Thyroid gland (tissue), 4 donors: ENCODE results near the gene EPB41L1.

Experiments
- POLR2A ChIP-seq, 2 donors: fragments of 450-650 bp; IDR thresholded peaks; one replicate each; pipeline ENCODE4 v1.6.1; 2017; ENCODE audit warnings: antibody characterized with exemption in 2 of 2, mild to moderate bottlenecking in 2 of 2, moderate library complexity in 1 of 2
- TF ChIP-seq, protein P1 (sequence below), 6 experiments: fragments of 200-600 bp in 3 of 6; fragments of 450-650 bp in 3 of 6; sonication (generic) in 3 of 6; IDR thresholded peaks; one replicate each; pipeline ENCODE4 v1.5.1; 2016 to 2019; ENCODE audit warnings: antibody characterized with exemption in 6 of 6, mild to moderate bottlenecking in 2 of 6, inconsistent platforms in 1 of 6, moderate library complexity in 1 of 6

DNA sequence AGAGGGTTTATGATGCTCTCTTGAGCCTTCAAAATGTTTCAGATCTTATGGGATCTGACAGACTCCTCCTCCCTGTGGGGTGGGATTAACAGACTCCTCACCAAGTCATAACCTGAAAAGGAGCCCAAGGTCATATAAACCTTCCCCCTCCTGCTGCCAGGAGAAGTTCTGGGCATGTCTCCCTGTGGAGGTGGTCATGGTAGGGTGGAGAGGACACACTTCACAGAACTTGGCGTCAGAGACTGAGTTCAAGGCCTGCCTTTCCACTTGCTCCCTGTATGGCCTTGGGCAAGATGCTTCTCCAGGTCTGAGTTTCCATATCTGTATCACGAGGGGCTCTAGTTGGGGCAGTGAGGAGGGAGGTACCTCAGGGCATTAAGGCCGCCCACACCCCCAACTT is 49.3 kb downstream of the EPB41L1 start:
- TF ChIP-seq, protein P1, sequence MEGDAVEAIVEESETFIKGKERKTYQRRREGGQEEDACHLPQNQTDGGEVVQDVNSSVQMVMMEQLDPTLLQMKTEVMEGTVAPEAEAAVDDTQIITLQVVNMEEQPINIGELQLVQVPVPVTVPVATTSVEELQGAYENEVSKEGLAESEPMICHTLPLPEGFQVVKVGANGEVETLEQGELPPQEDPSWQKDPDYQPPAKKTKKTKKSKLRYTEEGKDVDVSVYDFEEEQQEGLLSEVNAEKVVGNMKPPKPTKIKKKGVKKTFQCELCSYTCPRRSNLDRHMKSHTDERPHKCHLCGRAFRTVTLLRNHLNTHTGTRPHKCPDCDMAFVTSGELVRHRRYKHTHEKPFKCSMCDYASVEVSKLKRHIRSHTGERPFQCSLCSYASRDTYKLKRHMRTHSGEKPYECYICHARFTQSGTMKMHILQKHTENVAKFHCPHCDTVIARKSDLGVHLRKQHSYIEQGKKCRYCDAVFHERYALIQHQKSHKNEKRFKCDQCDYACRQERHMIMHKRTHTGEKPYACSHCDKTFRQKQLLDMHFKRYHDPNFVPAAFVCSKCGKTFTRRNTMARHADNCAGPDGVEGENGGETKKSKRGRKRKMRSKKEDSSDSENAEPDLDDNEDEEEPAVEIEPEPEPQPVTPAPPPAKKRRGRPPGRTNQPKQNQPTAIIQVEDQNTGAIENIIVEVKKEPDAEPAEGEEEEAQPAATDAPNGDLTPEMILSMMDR (IDR thresholded peaks at IDR 0.05): no peak
- TF ChIP-seq POLR2A (IDR thresholded peaks at IDR 0.05): no peak
